H9 (cell line): ENCODE data around the gene TMEM242. TPM values are rescaled to one million over a fixed set of nuclear protein-coding genes. Genes with fewer than 3 reads are reported as not detected.

Experiments used
- DNase-seq: peaks from one replicate; pipeline ENCODE4 v3.0.0-alpha.2; 2017
- H2AFZ ChIP-seq: one replicate; pipeline ENCODE4 v1.6.1; 2013; ENCODE audit warnings: mild to moderate bottlenecking, low read length, control low read depth, moderate library complexity
- H2AK5ac ChIP-seq: 2 replicates; pipeline ENCODE4 v1.6.1; 2013; ENCODE audit warnings: low read length, control low read depth, mixed read lengths; ENCODE audit not compliant: insufficient read length
- H2BK120ac ChIP-seq: one replicate; pipeline ENCODE4 v1.6.1; 2013; ENCODE audit warnings: low read depth, mild to moderate bottlenecking, low read length, control low read depth, inconsistent platforms; ENCODE audit not compliant: poor library complexity, severe bottlenecking
- H2BK12ac ChIP-seq: 2 replicates; pipeline ENCODE4 v1.6.1; 2013; ENCODE audit warnings: low read length, control low read depth, mixed read lengths, low read depth; ENCODE audit not compliant: insufficient read length
- H2BK15ac ChIP-seq: 2 replicates; pipeline ENCODE4 v1.6.1; 2013; ENCODE audit warnings: low read depth, low read length, control low read depth
- H2BK20ac ChIP-seq: one replicate; pipeline ENCODE4 v1.6.1; 2013; ENCODE audit warnings: low read depth, mild to moderate bottlenecking, low read length, control low read depth, inconsistent platforms; ENCODE audit not compliant: poor library complexity, severe bottlenecking
- H2BK5ac ChIP-seq: 2 replicates; pipeline ENCODE4 v1.6.1; 2013; ENCODE audit warnings: low read length, control low read depth, mixed read lengths; ENCODE audit not compliant: insufficient read length
- H3K14ac ChIP-seq: 2 replicates; pipeline ENCODE4 v1.6.1; 2013; ENCODE audit warnings: low read length, control low read depth; ENCODE audit not compliant: insufficient read depth
- H3K18ac ChIP-seq: 2 replicates; pipeline ENCODE4 v1.6.1; 2013; ENCODE audit warnings: low read depth, mild to moderate bottlenecking, mixed read lengths, low read length, control low read depth; ENCODE audit not compliant: insufficient read length
- H3K23ac ChIP-seq: 2 replicates; pipeline ENCODE4 v1.6.1; 2013; ENCODE audit warnings: low read length, control low read depth, mixed read lengths, low read depth; ENCODE audit not compliant: insufficient read length
- H3K23me2 ChIP-seq: 2 replicates; pipeline ENCODE4 v1.6.1; 2013; ENCODE audit warnings: low read depth, mild to moderate bottlenecking, mixed read lengths, low read length, control low read depth; ENCODE audit not compliant: insufficient read length, poor library complexity, severe bottlenecking
- H3K27ac ChIP-seq: 2 replicates; pipeline ENCODE4 v1.5.1; 2013; ENCODE audit warnings: low read length, control low read depth, mixed read lengths, low read depth; ENCODE audit not compliant: insufficient read length
- H3K27me3 ChIP-seq: 2 replicates; pipeline ENCODE4 v1.6.1; 2013; ENCODE audit warnings: low read length, control low read depth, inconsistent platforms; ENCODE audit not compliant: insufficient read depth
- H3K4ac ChIP-seq: 2 replicates; pipeline ENCODE4 v1.6.1; 2013; ENCODE audit warnings: low read depth, mild to moderate bottlenecking, control low read depth, inconsistent platforms, low read length, moderate library complexity
- H3K4me1 ChIP-seq: 2 replicates; pipeline ENCODE4 v1.6.1; 2013; ENCODE audit warnings: low read length, control low read depth, inconsistent platforms; ENCODE audit not compliant: insufficient read depth
- H3K4me2 ChIP-seq: 2 replicates; pipeline ENCODE4 v1.6.1; 2013; ENCODE audit warnings: low read length, control low read depth, mixed read lengths; ENCODE audit not compliant: insufficient read length, insufficient read depth
- H3K56ac ChIP-seq: 2 replicates; pipeline ENCODE4 v1.6.1; 2013; ENCODE audit warnings: low read depth, mild to moderate bottlenecking, mixed read lengths, low read length, control low read depth; ENCODE audit not compliant: insufficient read length
- H3K79me1 ChIP-seq: 2 replicates; pipeline ENCODE4 v1.6.1; 2013; ENCODE audit warnings: low read depth, mild to moderate bottlenecking, moderate library complexity, low read length, control low read depth, inconsistent platforms; ENCODE audit not compliant: insufficient read depth, poor library complexity, severe bottlenecking
- H3K79me2 ChIP-seq: 2 replicates; pipeline ENCODE4 v1.6.1; 2013; ENCODE audit warnings: low read length, control low read depth, inconsistent platforms; ENCODE audit not compliant: insufficient read depth
- H3K9ac ChIP-seq: 2 replicates; pipeline ENCODE4 v1.6.1; 2013; ENCODE audit warnings: low read length, control low read depth, mixed read lengths; ENCODE audit not compliant: insufficient read length; ENCODE audit errors: extremely low read depth
- H3K9me3 ChIP-seq: one replicate; pipeline ENCODE4 v1.6.1; 2013; ENCODE audit warnings: low read depth, low read length, inconsistent platforms; ENCODE audit not compliant: control insufficient read depth
- H3T11ph ChIP-seq: one replicate; pipeline ENCODE4 v1.6.1; 2013; ENCODE audit warnings: mild to moderate bottlenecking, low read length, control low read depth, inconsistent platforms
- H4K20me1 ChIP-seq: one replicate; pipeline ENCODE4 v1.6.1; 2013; ENCODE audit not compliant: control insufficient read depth, insufficient read length, insufficient read depth
- H4K5ac ChIP-seq: 2 replicates; pipeline ENCODE4 v1.6.1; 2013; ENCODE audit warnings: low read depth, mild to moderate bottlenecking, mixed read lengths, low read length, control low read depth; ENCODE audit not compliant: insufficient read length
- H4K8ac ChIP-seq: replicated peaks from 2 replicates; pipeline ENCODE4 v1.6.1; 2013; ENCODE audit warnings: low read length, control low read depth, mixed read lengths, low read depth; ENCODE audit not compliant: insufficient read length
- H4K91ac ChIP-seq: 2 replicates; pipeline ENCODE4 v1.6.1; 2013; ENCODE audit warnings: low read depth, mild to moderate bottlenecking, moderate library complexity, mixed read lengths, low read length, control low read depth; ENCODE audit not compliant: insufficient read length
- H3K27ac Mint-ChIP-seq, 3 experiments: 2 replicates in 2 of 3; 3 replicates in 1 of 3; pipeline ENCODE4 v1.8.0; 2020 to 2021; ENCODE audit warnings: mixed read lengths in 3 of 3, mild to moderate bottlenecking in 1 of 3, moderate library complexity in 1 of 3
- H3K27me3 Mint-ChIP-seq: 2 replicates; pipeline ENCODE4 v1.8.0; 2021; ENCODE audit warnings: low read depth, mild to moderate bottlenecking, moderate library complexity, mixed read lengths
- H3K36me3 Mint-ChIP-seq, 3 experiments: 2 replicates in 2 of 3; 3 replicates in 1 of 3; pipeline ENCODE4 v1.8.0; 2020 to 2021; ENCODE audit warnings: low read depth in 3 of 3, mixed read lengths in 3 of 3; ENCODE audit not compliant: insufficient read depth in 1 of 3
- H3K4me1 Mint-ChIP-seq, 2 experiments: 2 replicates each; pipeline ENCODE4 v1.8.0; 2020; ENCODE audit warnings: mixed read lengths in 2 of 2
- H3K4me3 Mint-ChIP-seq, 2 experiments: 2 replicates in 1 of 2; 3 replicates in 1 of 2; pipeline ENCODE4 v1.8.0; 2020 to 2021; ENCODE audit warnings: mild to moderate bottlenecking in 2 of 2, mixed read lengths in 2 of 2, moderate library complexity in 1 of 2
- H3K9me3 Mint-ChIP-seq, 2 experiments: 2 replicates in 1 of 2; 3 replicates in 1 of 2; pipeline ENCODE4 v1.8.0; 2020; ENCODE audit warnings: mild to moderate bottlenecking in 2 of 2, mixed read lengths in 2 of 2, moderate library complexity in 1 of 2
- CTCF ChIP-seq: fragments of 200-600 bp; sonication (generic); conservative IDR thresholded peaks from 3 replicates; pipeline ENCODE4 v1.8.0; 2021; ENCODE audit warnings: antibody characterized with exemption, mild to moderate bottlenecking
- WGBS: extraction: QIAGEN DNeasy Blood & Tissue Kit; methylation state at CpG from one replicate; pipeline ENCODE4 v1.1.7; 2013; ENCODE audit warnings: missing lambda C conversion rate, low lambda C conversion rate, mixed read lengths; ENCODE audit not compliant: insufficient read length; ENCODE audit errors: extremely low coverage; 5-methylcytosine and 5-hydroxymethylcytosine counted together
- total RNA-seq: library from RNA; stranded (reverse); gene quantifications from 2 replicates; pipeline ENCODE4 v1.2.1, GENCODE V29; 2021

Gene TMEM242
- total RNA-seq, 1 experiment from 2014 or later, result 10.5 TPM

- Histone ChIP-seq H2BK15ac (no peak overlapping the region), H3K4ac (no peak overlapping the region), H3K23me2 (no peaks in the 10 kb centered on the region), H2BK20ac (no peak overlapping the region), H3K9ac (no peak overlapping the region), H3K4me1 (no peaks in the 10 kb centered on the region), H3K18ac (no peak overlapping the region), H2BK5ac (no peak overlapping the region), H3K79me2 (no peaks in the 10 kb centered on the region), H2AK5ac (no peak overlapping the region), H3K56ac (no peak overlapping the region), H4K20me1 (no peaks in the 10 kb centered on the region), H3K9me3 (no peaks in the 10 kb centered on the region), H3K4me2 (no peak overlapping the region), H4K8ac (no peak overlapping the region), H2AFZ (no peak overlapping the region), H3K23ac (no peak overlapping the region), H3K27me3 (no peaks in the 10 kb centered on the region; the same call in 1 of the 2 replicates), H3T11ph (no peak overlapping the region), H3K79me1 (no peaks in the 10 kb centered on the region), H4K91ac (no peak overlapping the region), H4K5ac (no peak overlapping the region), H2BK12ac (no peak overlapping the region), H3K27ac (no peak overlapping the region), H3K14ac (no peak overlapping the region), H2BK120ac (no peak overlapping the region)
- H3K27me3 Mint-ChIP-seq, result peaks cover 25% of the 10 kb centered on the region
- no peaks in the 10 kb centered on the region for H3K9me3 Mint-ChIP-seq
- no peaks in the 10 kb centered on the region for H3K36me3 Mint-ChIP-seq
- no peaks in the 10 kb centered on the region for H3K4me1 Mint-ChIP-seq
- TF ChIP-seq CTCF, result no peak
- DNase-seq, result no peak
- no peak overlapping the region for H3K4me3 Mint-ChIP-seq
- WGBS, result no CpG with 5 or more reads among the region's 3 CpGs
- H3K27ac Mint-ChIP-seq, result no peak overlapping the region
Observed at GRCh38 chr6:157333956-157334355, 10.6 kb upstream of the TMEM242 start.
